Esophagus muscularis mucosa (tissue), 4 donors: ENCODE data around the gene KHDRBS2.

ENCODE experiments used
- CTCF ChIP-seq, 3 experiments: fragments of 200-600 bp in 2 of 3; fragments of 450-650 bp in 1 of 3; sonication (generic) in 2 of 3; IDR thresholded peaks; one replicate each; pipeline ENCODE4 v1.5.1; 2017 to 2019; ENCODE audit warnings: antibody characterized with exemption in 3 of 3, mild to moderate bottlenecking in 2 of 3, moderate library complexity in 1 of 3
- EP300 ChIP-seq: sonication (generic); formaldehyde crosslinking; IDR thresholded peaks from one replicate; pipeline ENCODE4 v1.6.1; 2017; ENCODE audit warnings: antibody characterized with exemption
- POLR2A ChIP-seq: fragments of 450-650 bp; IDR thresholded peaks from one replicate; pipeline ENCODE4 v1.6.1; 2017; ENCODE audit warnings: antibody characterized with exemption, moderate library complexity, mild to moderate bottlenecking, low read depth

GRCh38 chr6:62246087-62246486 is 39.9 kb downstream of the KHDRBS2 start:
- TF ChIP-seq CTCF (IDR thresholded peaks at IDR 0.05) (no peak), EP300 (no peak), POLR2A (no peak)
